Glutamatergic neuron (in vitro differentiated cells): ENCODE measurements around the gene PCNX3. TPM values are rescaled to one million over a fixed set of nuclear protein-coding genes. Genes with fewer than 3 reads are reported as not detected.
A peak's percentile ranks its signal among the peaks of the same experiment; 100 is the strongest.

Experiments
- DNase-seq: peaks from one replicate; pipeline ENCODE4 v3.0.0; 2022
- H3K27ac Mint-ChIP-seq: one replicate; pipeline ENCODE4 v1.8.0; 2020; ENCODE audit warnings: mild to moderate bottlenecking, mixed read lengths, inconsistent platforms; ENCODE audit not compliant: unreplicated experiment
- H3K27me3 Mint-ChIP-seq: one replicate; pipeline ENCODE4 v1.8.0; 2020; ENCODE audit warnings: mild to moderate bottlenecking, moderate library complexity, mixed read lengths, inconsistent platforms; ENCODE audit not compliant: unreplicated experiment
- H3K36me3 Mint-ChIP-seq: one replicate; pipeline ENCODE4 v1.8.0; 2020; ENCODE audit warnings: mild to moderate bottlenecking, mixed read lengths, inconsistent platforms; ENCODE audit not compliant: unreplicated experiment
- H3K4me1 Mint-ChIP-seq: one replicate; pipeline ENCODE4 v1.8.0; 2020; ENCODE audit warnings: mild to moderate bottlenecking, low read depth, mixed read lengths, inconsistent platforms; ENCODE audit not compliant: unreplicated experiment
- H3K4me3 Mint-ChIP-seq: one replicate; pipeline ENCODE4 v1.8.0; 2020; ENCODE audit warnings: mild to moderate bottlenecking, mixed read lengths, inconsistent platforms; ENCODE audit not compliant: unreplicated experiment
- H3K9me3 Mint-ChIP-seq: one replicate; pipeline ENCODE4 v1.8.0; 2020; ENCODE audit warnings: mild to moderate bottlenecking, moderate library complexity, mixed read lengths, inconsistent platforms; ENCODE audit not compliant: unreplicated experiment
- CTCF ChIP-seq: fragments of 200-600 bp; sonication (generic); IDR thresholded peaks from one replicate; pipeline ENCODE4 v1.5.0; 2021; ENCODE audit not compliant: partially characterized antibody, unreplicated experiment
- total RNA-seq: library from RNA; stranded (reverse); fragmentation: NEBNext Ultra II Directional; extraction: Animal tissue kit (Norgen Biotek cat#: 25700); gene quantifications from one replicate; pipeline ENCODE4 v1.2.1, GENCODE V29; 2021; ENCODE audit not compliant: unreplicated experiment

PCNX3 gene
- total RNA-seq, 1 donor from 2014 or later = 43.3 TPM

- peaks cover 16% of the 10 kb centered on the region for H3K9me3 Mint-ChIP-seq
- H3K4me3 Mint-ChIP-seq = no peak overlapping the region
- H3K27ac Mint-ChIP-seq = no peak overlapping the region
- no peak for DNase-seq
- H3K4me1 Mint-ChIP-seq = peaks cover 10% of the 10 kb centered on the region
- no peak for TF ChIP-seq CTCF
- peaks cover 26% of the 10 kb centered on the region for H3K27me3 Mint-ChIP-seq
- H3K36me3 Mint-ChIP-seq = no peaks in the 10 kb centered on the region
Observed at GRCh38 chr11:65580756-65581155, 34.8 kb upstream of the PCNX3 start.

- no peak overlapping the region for H3K27ac Mint-ChIP-seq
- H3K9me3 Mint-ChIP-seq = peaks cover 19% of the 10 kb centered on the region
- DNase-seq = no peak
- H3K4me3 Mint-ChIP-seq = peak overlapping the region; percentile 50
- peaks cover 16% of the 10 kb centered on the region for H3K4me1 Mint-ChIP-seq
- H3K36me3 Mint-ChIP-seq = no peaks in the 10 kb centered on the region
- no peak for TF ChIP-seq CTCF
- peaks cover 28% of the 10 kb centered on the region for H3K27me3 Mint-ChIP-seq
Observed at GRCh38 chr11:65581928-65582327, 33.6 kb upstream of the PCNX3 start.

GRCh38 chr11:65583589-65583988 is 32.0 kb upstream of the PCNX3 start:
- Mint-ChIP-seq H3K4me1 (peaks cover 10% of the 10 kb centered on the region), H3K9me3 (peaks cover 12% of the 10 kb centered on the region), H3K4me3 (no peak overlapping the region), H3K27ac (no peak overlapping the region), H3K27me3 (peaks cover 20% of the 10 kb centered on the region), H3K36me3 (no peaks in the 10 kb centered on the region)
- DNase-seq = no peak
- no peak for TF ChIP-seq CTCF

GRCh38 chr11:65584106-65584505 is 31.5 kb upstream of the PCNX3 start:
- Mint-ChIP-seq H3K4me3 (no peak overlapping the region), H3K4me1 (peaks cover 10% of the 10 kb centered on the region), H3K27ac (no peak overlapping the region), H3K9me3 (peaks cover 10% of the 10 kb centered on the region), H3K36me3 (no peaks in the 10 kb centered on the region), H3K27me3 (peaks cover 20% of the 10 kb centered on the region)
- DNase-seq = no peak
- TF ChIP-seq CTCF = no peak

- H3K4me1 Mint-ChIP-seq = peaks cover 10% of the 10 kb centered on the region
- H3K4me3 Mint-ChIP-seq = no peak overlapping the region
- H3K27me3 Mint-ChIP-seq = peaks cover 22% of the 10 kb centered on the region
- H3K9me3 Mint-ChIP-seq = peaks cover 9% of the 10 kb centered on the region
- no peak overlapping the region for H3K27ac Mint-ChIP-seq
- TF ChIP-seq CTCF = no peak
- DNase-seq = no peak
- H3K36me3 Mint-ChIP-seq = no peaks in the 10 kb centered on the region
Observed at GRCh38 chr11:65584723-65585171, 30.8 kb upstream of the PCNX3 start.
